H1 (cell line): ENCODE results near the gene TCERG1L. TPM values are rescaled to one million over a fixed set of nuclear protein-coding genes. Genes with fewer than 3 reads are reported as not detected.

ENCODE experiments used
- ATF3 ChIP-seq: IDR thresholded peaks from 2 replicates; pipeline ENCODE4 v1.6.1; 2011; ENCODE audit warnings: low read depth, mild to moderate bottlenecking, low read length; ENCODE audit not compliant: insufficient read depth
- BRCA1 ChIP-seq: IDR thresholded peaks from 2 replicates; pipeline ENCODE4 v1.6.1; 2012; ENCODE audit warnings: low read depth, low read length, improper control_type of control experiment
- CTBP2 ChIP-seq: IDR thresholded peaks from 2 replicates; pipeline ENCODE4 v1.7.0; 2011; ENCODE audit warnings: borderline replicate concordance, mild to moderate bottlenecking, moderate library complexity, mixed read lengths, low read length; ENCODE audit not compliant: insufficient read depth, insufficient read length
- HDAC2 ChIP-seq, 2 experiments: fragments of 300-600 bp in 1 of 2; sonication (generic) in 1 of 2; IDR thresholded peaks; 2 replicates each; pipeline ENCODE4 v1.6.1; 2011 to 2012; ENCODE audit warnings: low read depth in 2 of 2, low read length in 2 of 2, mild to moderate bottlenecking in 2 of 2, moderate library complexity in 2 of 2, borderline replicate concordance in 1 of 2, inconsistent platforms in 1 of 2
- NANOG ChIP-seq: IDR thresholded peaks from 2 replicates; pipeline ENCODE4 v1.6.1; 2011; ENCODE audit warnings: low read length, low read depth, mild to moderate bottlenecking, inconsistent platforms; ENCODE audit not compliant: insufficient read depth, poor library complexity, severe bottlenecking
- SP1 ChIP-seq: IDR thresholded peaks from 2 replicates; pipeline ENCODE4 v1.6.1; 2011; ENCODE audit warnings: low read depth, low read length
- SRF ChIP-seq: IDR thresholded peaks from 2 replicates; pipeline ENCODE4 v1.6.1; 2011; ENCODE audit warnings: mild to moderate bottlenecking, low read depth, low read length, moderate library complexity
- TAF1 ChIP-seq: IDR thresholded peaks from 2 replicates; pipeline ENCODE4 v1.6.1; 2011; ENCODE audit warnings: mild to moderate bottlenecking, low read depth, low read length
- ZNF274 ChIP-seq: IDR thresholded peaks from 2 replicates; pipeline ENCODE4 v1.7.0; 2012; ENCODE audit warnings: low read length, borderline replicate concordance; ENCODE audit errors: extremely low read depth
- polyA plus RNA-seq, 7 experiments: library from polyadenylated mRNA; depleted of rRNA in 3 of 7; stranded (reverse) in 5 of 7; unstranded in 2 of 7; fragments of >200 nt in 5 of 7; fragments of 200-250 nt in 2 of 7; gene quantifications; 1 replicate in 5 of 7; 2 replicates in 1 of 7; 4 replicates in 1 of 7; pipeline versions ENCODE4 v1.2.1 to v1.2.3, GENCODE V29; 2011 to 2013; ENCODE audit warnings: missing spikeins in 2 of 7, mixed read lengths in 2 of 7
- total RNA-seq: library from RNA; stranded (reverse); fragmentation: NEBNext Ultra II Directional; extraction: Animal tissue kit (Norgen Biotek cat#: 25700); gene quantifications from 2 replicates; pipeline ENCODE4 v1.2.1, GENCODE V29; 2021

Gene TCERG1L
- total and polyA plus RNA-seq, 2 of the 8 experiments (the other 6 are each of a cell fraction or from before 2014, with no cell fraction given): 3.9 to 6.9 TPM

GRCh38 chr10:131282961-131283360, 28.6 kb downstream of the TCERG1L start (continued):
- TF ChIP-seq BRCA1 (no peak), ZNF274 (no peak), CTBP2 (no peak), HDAC2 (IDR thresholded peaks at IDR 0.05; ENCODE audit: borderline replicate concordance in 1 of 2, low read depth in 2 of 2, low read length in 2 of 2) (no peak), TAF1 (no peak), ATF3 (no peak), SP1 (no peak), SRF (no peak), NANOG (no peak)
- TF ChIP-seq, all 59 proteins: peak for 0
